ENCODE results near the gene RPP14. TPM values are rescaled to one million over a fixed set of nuclear protein-coding genes. Genes with fewer than 3 reads are reported as not detected.

Gene RPP14
- total RNA-seq, 1 donor from 2014 or later: 17.9 TPM

DNA sequence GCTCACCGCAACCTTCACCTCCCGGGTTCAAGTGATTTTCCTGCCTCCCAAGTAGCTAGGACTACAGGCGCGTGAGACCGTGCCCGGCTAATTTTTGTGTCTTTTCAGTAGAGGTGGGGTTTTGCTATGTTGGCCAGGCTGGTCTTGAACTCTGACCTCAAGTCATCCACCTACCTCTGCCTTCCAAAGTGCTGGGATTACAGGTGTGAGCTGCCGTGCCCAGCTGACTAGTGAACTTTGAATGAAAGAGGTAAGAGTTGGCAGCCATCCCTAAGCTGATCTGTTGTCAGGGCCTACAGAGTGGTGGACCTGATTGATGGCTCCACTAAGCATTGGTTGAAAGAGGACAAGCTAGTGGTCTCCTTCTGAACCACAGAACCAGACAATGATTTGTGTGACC is 41.9 kb downstream of the RPP14 start:
- Mint-ChIP-seq H3K27me3 (ENCODE audit: unreplicated experiment) (no peaks in the 10 kb centered on the region), H3K4me1 (ENCODE audit: unreplicated experiment) (peaks cover 13% of the 10 kb centered on the region), H3K9me3 (ENCODE audit: unreplicated experiment) (no peaks in the 10 kb centered on the region), H3K36me3 (ENCODE audit: unreplicated experiment) (peaks cover 3% of the 10 kb centered on the region), H3K4me3 (ENCODE audit: unreplicated experiment) (no peak overlapping the region), H3K27ac (ENCODE audit: unreplicated experiment) (no peak overlapping the region)
- TF ChIP-seq, protein P1, sequence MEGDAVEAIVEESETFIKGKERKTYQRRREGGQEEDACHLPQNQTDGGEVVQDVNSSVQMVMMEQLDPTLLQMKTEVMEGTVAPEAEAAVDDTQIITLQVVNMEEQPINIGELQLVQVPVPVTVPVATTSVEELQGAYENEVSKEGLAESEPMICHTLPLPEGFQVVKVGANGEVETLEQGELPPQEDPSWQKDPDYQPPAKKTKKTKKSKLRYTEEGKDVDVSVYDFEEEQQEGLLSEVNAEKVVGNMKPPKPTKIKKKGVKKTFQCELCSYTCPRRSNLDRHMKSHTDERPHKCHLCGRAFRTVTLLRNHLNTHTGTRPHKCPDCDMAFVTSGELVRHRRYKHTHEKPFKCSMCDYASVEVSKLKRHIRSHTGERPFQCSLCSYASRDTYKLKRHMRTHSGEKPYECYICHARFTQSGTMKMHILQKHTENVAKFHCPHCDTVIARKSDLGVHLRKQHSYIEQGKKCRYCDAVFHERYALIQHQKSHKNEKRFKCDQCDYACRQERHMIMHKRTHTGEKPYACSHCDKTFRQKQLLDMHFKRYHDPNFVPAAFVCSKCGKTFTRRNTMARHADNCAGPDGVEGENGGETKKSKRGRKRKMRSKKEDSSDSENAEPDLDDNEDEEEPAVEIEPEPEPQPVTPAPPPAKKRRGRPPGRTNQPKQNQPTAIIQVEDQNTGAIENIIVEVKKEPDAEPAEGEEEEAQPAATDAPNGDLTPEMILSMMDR (IDR thresholded peaks at IDR 0.05): no peak
- DNase-seq (ENCODE audit: extremely low spot score, unreplicated experiment): no peak

DNA sequence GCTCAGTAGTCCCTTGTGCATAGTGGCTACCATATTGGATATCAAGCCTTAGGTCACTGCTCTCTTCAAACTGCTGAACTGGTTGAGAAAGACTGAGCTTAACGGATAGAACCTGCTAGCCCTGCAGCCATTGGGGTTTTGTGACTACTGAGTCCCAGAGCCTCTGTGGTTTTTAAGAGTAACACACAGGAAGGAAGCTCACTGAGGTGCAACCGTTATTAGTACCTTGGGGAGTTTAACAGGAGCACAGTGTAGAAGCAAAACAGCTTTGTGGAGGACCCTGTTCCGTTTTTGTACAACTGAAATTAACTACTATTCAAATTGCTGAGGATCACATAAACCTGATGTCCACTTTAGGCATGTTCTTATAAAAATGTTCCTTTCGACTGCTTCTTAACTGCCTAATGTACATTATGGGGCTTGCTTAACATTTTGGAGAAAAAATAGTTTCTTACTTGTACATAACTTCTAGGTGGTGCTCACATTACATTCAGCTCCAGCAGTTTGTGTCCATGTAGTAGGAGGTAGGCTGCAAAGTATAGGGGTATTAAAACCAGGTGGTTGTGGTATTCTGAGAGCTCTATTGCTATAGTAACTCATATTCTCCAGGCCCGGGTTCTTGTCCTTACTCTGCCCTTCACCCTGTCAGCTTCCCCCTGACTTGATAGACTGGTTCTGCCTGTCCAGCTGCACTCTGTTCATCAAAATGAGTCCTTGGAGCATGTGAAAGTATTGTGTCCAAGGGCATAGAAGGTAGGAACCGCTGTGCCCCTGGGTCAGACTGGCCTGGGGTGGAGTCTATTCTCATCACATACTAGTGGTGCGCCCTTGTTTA is 44.0 kb downstream of the RPP14 start:
- DNase-seq (ENCODE audit: extremely low spot score, unreplicated experiment): no peak
- H3K4me3 Mint-ChIP-seq (ENCODE audit: unreplicated experiment): no peak overlapping the region
- no peak overlapping the region for H3K27ac Mint-ChIP-seq (ENCODE audit: unreplicated experiment)
- H3K9me3 Mint-ChIP-seq (ENCODE audit: unreplicated experiment): no peaks in the 10 kb centered on the region
- no peaks in the 10 kb centered on the region for H3K27me3 Mint-ChIP-seq (ENCODE audit: unreplicated experiment)
- H3K36me3 Mint-ChIP-seq (ENCODE audit: unreplicated experiment): peaks cover 2% of the 10 kb centered on the region
- TF ChIP-seq, protein P1 (IDR thresholded peaks at IDR 0.05): no peak
- H3K4me1 Mint-ChIP-seq (ENCODE audit: unreplicated experiment): peaks cover 12% of the 10 kb centered on the region

DNA sequence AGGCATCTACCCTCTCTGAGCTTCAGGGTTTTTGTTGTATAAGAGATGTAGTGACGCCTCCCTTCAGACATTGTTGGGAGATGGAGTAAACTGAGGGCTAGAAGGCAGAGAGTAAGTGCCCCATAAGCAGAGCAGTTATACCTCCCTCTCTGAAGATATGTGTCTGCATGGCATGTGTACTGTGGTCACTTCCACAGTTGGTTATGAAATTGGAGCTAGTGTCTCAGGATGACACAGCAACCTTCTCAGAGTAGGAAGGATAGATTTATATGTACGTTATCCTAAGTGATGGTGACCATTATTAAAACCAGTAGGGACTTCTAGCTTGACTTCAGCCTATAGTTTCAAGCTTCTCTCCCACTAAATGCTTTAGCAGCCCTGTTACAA is 44.6 kb downstream of the RPP14 start:
- Mint-ChIP-seq H3K36me3 (ENCODE audit: unreplicated experiment) (peaks cover 2% of the 10 kb centered on the region), H3K9me3 (ENCODE audit: unreplicated experiment) (no peaks in the 10 kb centered on the region), H3K4me3 (ENCODE audit: unreplicated experiment) (no peak overlapping the region), H3K27ac (ENCODE audit: unreplicated experiment) (no peak overlapping the region), H3K4me1 (ENCODE audit: unreplicated experiment) (peaks cover 12% of the 10 kb centered on the region), H3K27me3 (ENCODE audit: unreplicated experiment) (no peaks in the 10 kb centered on the region)
- DNase-seq (ENCODE audit: extremely low spot score, unreplicated experiment): no peak
- TF ChIP-seq, protein P1 (IDR thresholded peaks at IDR 0.05): no peak

DNA sequence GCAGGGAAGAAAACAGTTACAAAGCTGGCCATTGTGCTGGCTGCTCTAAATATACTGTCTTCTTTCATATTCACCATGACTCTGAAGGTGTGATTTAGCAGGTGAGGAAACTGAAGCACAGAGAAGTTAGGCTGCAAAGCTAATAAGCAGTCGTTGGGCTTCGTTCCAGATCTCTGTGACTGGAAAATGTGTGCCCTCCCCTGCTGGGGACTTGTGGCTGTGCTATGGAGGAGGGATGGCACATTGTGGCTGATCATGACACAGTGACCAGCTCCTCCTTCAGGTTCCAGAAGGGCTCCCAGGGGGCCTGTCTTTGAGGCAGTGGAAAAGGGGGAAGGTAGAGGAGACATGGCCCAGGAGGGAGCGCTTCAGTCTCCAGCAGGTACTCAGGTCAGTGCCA is 45.9 kb downstream of the RPP14 start:
- TF ChIP-seq, protein P1 (IDR thresholded peaks at IDR 0.05): no peak
- H3K36me3 Mint-ChIP-seq (ENCODE audit: unreplicated experiment): peaks cover 2% of the 10 kb centered on the region
- H3K27ac Mint-ChIP-seq (ENCODE audit: unreplicated experiment): peak overlapping the region; percentile 34
- no peak overlapping the region for H3K4me3 Mint-ChIP-seq (ENCODE audit: unreplicated experiment)
- H3K27me3 Mint-ChIP-seq (ENCODE audit: unreplicated experiment): no peaks in the 10 kb centered on the region
- H3K4me1 Mint-ChIP-seq (ENCODE audit: unreplicated experiment): peaks cover 13% of the 10 kb centered on the region
- no peaks in the 10 kb centered on the region for H3K9me3 Mint-ChIP-seq (ENCODE audit: unreplicated experiment)
- no peak for DNase-seq (ENCODE audit: extremely low spot score, unreplicated experiment)

- no peak for DNase-seq (ENCODE audit: extremely low spot score, unreplicated experiment)
- Mint-ChIP-seq H3K9me3 (ENCODE audit: unreplicated experiment) (no peaks in the 10 kb centered on the region), H3K27me3 (ENCODE audit: unreplicated experiment) (no peaks in the 10 kb centered on the region), H3K4me1 (ENCODE audit: unreplicated experiment) (peaks cover 13% of the 10 kb centered on the region), H3K27ac (ENCODE audit: unreplicated experiment) (no peak overlapping the region), H3K36me3 (ENCODE audit: unreplicated experiment) (peaks cover 2% of the 10 kb centered on the region), H3K4me3 (ENCODE audit: unreplicated experiment) (no peak overlapping the region)
- TF ChIP-seq, protein P1 (IDR thresholded peaks at IDR 0.05): no peak
These were observed 46.6 kb downstream of the RPP14 start for GRCh38 chr3:58352626-58353025.

Measured in osteocyte (in vitro differentiated cells).